Measurements from ENCODE around the gene NPM1.

DNA sequence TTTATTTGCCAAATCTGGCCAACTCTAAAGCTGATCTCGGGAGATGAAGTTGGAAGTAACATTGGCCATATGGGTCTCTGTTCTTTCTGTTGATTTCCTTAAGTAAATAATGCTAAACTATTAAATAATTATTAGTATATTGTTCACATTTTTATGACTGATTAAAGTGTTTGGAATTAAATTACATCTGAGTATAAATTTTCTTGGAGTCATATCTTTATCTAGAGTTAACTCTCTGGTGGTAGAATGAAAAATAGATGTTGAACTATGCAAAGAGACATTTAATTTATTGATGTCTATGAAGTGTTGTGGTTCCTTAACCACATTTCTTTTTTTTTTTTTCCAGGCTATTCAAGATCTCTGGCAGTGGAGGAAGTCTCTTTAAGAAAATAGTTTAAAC, 22.5 kb downstream of the NPM1 start:
- TF ChIP-seq ZNF384 (IDR thresholded peaks at IDR 0.05): no peak
- TF ChIP-seq SP1 (IDR thresholded peaks at IDR 0.05): no peak
- no peak for TF ChIP-seq CTBP1 (IDR thresholded peaks at IDR 0.05; ENCODE audit: borderline replicate concordance)
- TF ChIP-seq BHLHE40 (IDR thresholded peaks at IDR 0.05; ENCODE audit: borderline replicate concordance): no peak
- TF ChIP-seq HDGF (IDR thresholded peaks at IDR 0.05; ENCODE audit: borderline replicate concordance): no peak
- TF ChIP-seq ARNT (IDR thresholded peaks at IDR 0.05): no peak
- TF ChIP-seq SUZ12 (IDR thresholded peaks at IDR 0.05): no peak
- TF ChIP-seq TARDBP (IDR thresholded peaks at IDR 0.05): no peak
- TF ChIP-seq FOXK2 (IDR thresholded peaks at IDR 0.05): no peak
- TF ChIP-seq FOXM1 (IDR thresholded peaks at IDR 0.05; ENCODE audit: borderline replicate concordance): no peak
- no peak for TF ChIP-seq ELF4 (IDR thresholded peaks at IDR 0.05)
- no peak for TF ChIP-seq FOXA1 (IDR thresholded peaks at IDR 0.05)
- TF ChIP-seq NFRKB (IDR thresholded peaks at IDR 0.05): no peak
- TF ChIP-seq LEF1 (IDR thresholded peaks at IDR 0.05; ENCODE audit: borderline replicate concordance): no peak
